PC-3 (cell line): ENCODE data around the gene FGF12.

Experiments used
- EZH2phosphoT487 ChIP-seq: fragments of 300-600 bp; sonication (generic); IDR thresholded peaks from 2 replicates; pipeline ENCODE4 v1.6.1; 2018; ENCODE audit warnings: mild to moderate bottlenecking, antibody characterized with exemption, low read length, borderline replicate concordance
- TF ChIP-seq, protein P1 (sequence below): fragments of 300-600 bp; sonication (generic); conservative IDR thresholded peaks from 2 replicates; pipeline ENCODE4 v1.5.1; 2017; ENCODE audit warnings: antibody characterized with exemption, low read depth, mild to moderate bottlenecking, low read length

DNA sequence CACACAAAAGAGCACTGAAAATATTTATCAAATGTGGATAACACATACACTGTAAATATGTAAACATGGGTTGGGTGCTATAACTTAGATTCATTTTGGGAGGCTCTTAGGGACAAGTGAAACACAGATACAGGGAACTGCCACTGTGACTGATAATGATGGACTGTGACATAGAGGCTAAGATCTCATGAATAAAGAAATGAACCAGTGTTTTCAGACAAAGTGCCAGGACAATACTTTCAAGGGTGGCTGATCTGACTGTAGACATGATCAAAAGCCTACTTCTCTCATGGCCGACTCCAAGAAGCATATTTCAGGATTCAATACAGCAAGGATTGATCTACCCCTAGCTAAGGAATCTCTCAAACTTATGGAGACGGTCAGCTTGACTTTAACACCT lies 353.8 kb downstream of the FGF12 start:
- TF ChIP-seq, protein P1, sequence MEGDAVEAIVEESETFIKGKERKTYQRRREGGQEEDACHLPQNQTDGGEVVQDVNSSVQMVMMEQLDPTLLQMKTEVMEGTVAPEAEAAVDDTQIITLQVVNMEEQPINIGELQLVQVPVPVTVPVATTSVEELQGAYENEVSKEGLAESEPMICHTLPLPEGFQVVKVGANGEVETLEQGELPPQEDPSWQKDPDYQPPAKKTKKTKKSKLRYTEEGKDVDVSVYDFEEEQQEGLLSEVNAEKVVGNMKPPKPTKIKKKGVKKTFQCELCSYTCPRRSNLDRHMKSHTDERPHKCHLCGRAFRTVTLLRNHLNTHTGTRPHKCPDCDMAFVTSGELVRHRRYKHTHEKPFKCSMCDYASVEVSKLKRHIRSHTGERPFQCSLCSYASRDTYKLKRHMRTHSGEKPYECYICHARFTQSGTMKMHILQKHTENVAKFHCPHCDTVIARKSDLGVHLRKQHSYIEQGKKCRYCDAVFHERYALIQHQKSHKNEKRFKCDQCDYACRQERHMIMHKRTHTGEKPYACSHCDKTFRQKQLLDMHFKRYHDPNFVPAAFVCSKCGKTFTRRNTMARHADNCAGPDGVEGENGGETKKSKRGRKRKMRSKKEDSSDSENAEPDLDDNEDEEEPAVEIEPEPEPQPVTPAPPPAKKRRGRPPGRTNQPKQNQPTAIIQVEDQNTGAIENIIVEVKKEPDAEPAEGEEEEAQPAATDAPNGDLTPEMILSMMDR = no peak
- no peak for TF ChIP-seq EZH2phosphoT487
